ENCODE results near the gene SDCBP2. TPM values are rescaled to one million over a fixed set of nuclear protein-coding genes. Genes with fewer than 3 reads are reported as not detected.

SDCBP2 gene
- total and polyA plus RNA-seq, 2 of the 8 experiments (the other 6 are each of a cell fraction or from before 2014, with no cell fraction given), result 4.2 to 6.7 TPM

GRCh38 chr20:1278993-1279392 is 49.9 kb downstream of the SDCBP2 start:
- H3K27me3 ChIP-seq (replicated peaks in 1 of 4; ENCODE audit: control insufficient read depth in 3 of 4, extremely low read depth in 1 of 4, insufficient read depth in 3 of 4, low read length in 3 of 4), result no peaks in the 10 kb centered on the region
- H3K56ac ChIP-seq (replicated peaks; ENCODE audit: insufficient read length, low read depth, low read length), result no peak overlapping the region
- H3K14ac ChIP-seq (ENCODE audit: insufficient read length), result no peak overlapping the region
- H3K9ac ChIP-seq (replicated peaks in 1 of 4; ENCODE audit: extremely low read depth in 1 of 4, low read depth in 3 of 4, low read length in 3 of 4), result no peak overlapping the region
- H3K23me2 ChIP-seq (ENCODE audit: low read depth, low read length), result peaks cover 10% of the 10 kb centered on the region; the same call in 1 of the 2 replicates
- POLR2A ChIA-PET (ENCODE audit: partially characterized antibody), result no interaction called here
- H4K8ac ChIP-seq (ENCODE audit: extremely low read depth, insufficient read depth, low read length), result no peak overlapping the region
- no peak overlapping the region for H2BK120ac ChIP-seq (replicated peaks; ENCODE audit: low read depth, low read length)
- CTCF ChIA-PET (ENCODE audit: partially characterized antibody), result no interaction called here
- no peaks in the 10 kb centered on the region for H3K9me3 ChIP-seq (ENCODE audit: insufficient read depth in 2 of 2, low read depth in 1 of 2, low read length in 1 of 2)
- 0 out of 7 replicates have a peak, but pooled peaks cover 0 to 3% (median 0%) of the 10 kb centered on the region in 4 experiments for H3K4me1 ChIP-seq (replicated peaks in 1 of 4; ENCODE audit: control insufficient read depth in 3 of 4, insufficient read depth in 4 of 4, low read length in 3 of 4)
- H2AK5ac ChIP-seq (ENCODE audit: low read depth, low read length), result no peak overlapping the region
- no peak overlapping the region for H3K18ac ChIP-seq (ENCODE audit: extremely low read depth, low read length)
- no peak overlapping the region for H4K91ac ChIP-seq (replicated peaks; ENCODE audit: insufficient read length, low read length)
- FAIRE-seq (no peak), DNase-seq (ENCODE audit: low read depth in 1 of 2, low spot score in 2 of 2) (no peak)
- no peaks in the 10 kb centered on the region for H3K79me2 ChIP-seq (ENCODE audit: control insufficient read depth in 1 of 2, insufficient read depth in 2 of 2, low read length in 2 of 2)
- H3K4ac ChIP-seq (replicated peaks; ENCODE audit: insufficient read length, low read depth, low read length), result no peak overlapping the region
- no peak overlapping the region for H3K4me2 ChIP-seq (ENCODE audit: insufficient read depth in 1 of 2, low read depth in 2 of 2, low read length in 2 of 2)
- H4K5ac ChIP-seq (ENCODE audit: insufficient read length, low read depth, low read length), result no peak overlapping the region
- H4K20me1 ChIP-seq (replicated peaks in 1 of 2; ENCODE audit: control insufficient read depth in 1 of 2, insufficient read depth in 2 of 2, low read length in 2 of 2), result peaks cover 0 to 9% of the 10 kb centered on the region in 2 experiments
- no peak overlapping the region for H2AFZ ChIP-seq (ENCODE audit: low read length)
- 88% methylated on average over 4 of the region's 4 CpGs; no CpG with 5 or more reads in 1 of the 2 experiments for WGBS, 2 experiments (ENCODE audit: extremely low coverage in 1 of 2, insufficient coverage in 1 of 2, insufficient read length in 1 of 2, insufficient replicate concordance in 2 of 2, low coverage in 1 of 2, low lambda C conversion rate in 2 of 2, missing lambda C conversion rate in 1 of 2)
- H3K4me3 ChIP-seq (ENCODE audit: extremely low read depth in 1 of 4, insufficient read depth in 2 of 4, low read depth in 3 of 4, low read length in 4 of 4), result no peak overlapping the region
- H3K79me1 ChIP-seq (ENCODE audit: low read depth, low read length), result no peaks in the 10 kb centered on the region; the same call in 1 of the 2 replicates
- no peak overlapping the region for H2BK5ac ChIP-seq (ENCODE audit: low read depth, low read length)
- H3K27ac ChIP-seq (ENCODE audit: low read depth, low read length), result no peak overlapping the region
- no peak overlapping the region for H3K23ac ChIP-seq (ENCODE audit: insufficient read length)
- H2BK20ac ChIP-seq (ENCODE audit: low read length), result no peak overlapping the region
- H3K36me3 ChIP-seq (ENCODE audit: control insufficient read depth in 2 of 4, insufficient read depth in 4 of 4, low read length in 3 of 4), result no peaks in the 10 kb centered on the region; a peak in 1 of 8 replicates
- H2BK12ac ChIP-seq (ENCODE audit: low read depth, low read length), result no peak overlapping the region
- no peak overlapping the region for H2BK15ac ChIP-seq (ENCODE audit: low read length)
- no peak for TF ChIP-seq EZH2 (IDR thresholded peaks at IDR 0.05; ENCODE audit: low read depth, low read length, severe bottlenecking)
- no peak for TF ChIP-seq BACH1 (IDR thresholded peaks at IDR 0.05; ENCODE audit: low read length)
- no peak for TF ChIP-seq TAF7 (optimal IDR thresholded peaks at IDR 0.05; ENCODE audit: borderline replicate concordance, low read depth, low read length)
- TF ChIP-seq MAFK (IDR thresholded peaks at IDR 0.05; ENCODE audit: low read depth, low read length), result no peak
- TF ChIP-seq GTF2F1 (IDR thresholded peaks at IDR 0.05; ENCODE audit: borderline replicate concordance, low read depth, low read length), result no peak
- no peak for TF ChIP-seq CTCF (IDR thresholded peaks at IDR 0.05; ENCODE audit: control extremely low read depth in 1 of 3, insufficient read depth in 1 of 3, low read depth in 1 of 3, low read length in 3 of 3)
- no peak for TF ChIP-seq MAX (IDR thresholded peaks at IDR 0.05)
- TF ChIP-seq POU5F1 (IDR thresholded peaks at IDR 0.05; ENCODE audit: low read depth, low read length), result no peak
- TF ChIP-seq TEAD4 (IDR thresholded peaks at IDR 0.05; ENCODE audit: low read depth, low read length), result no peak
- TF ChIP-seq SUZ12 (IDR thresholded peaks at IDR 0.05; ENCODE audit: low read length), result no peak
- TF ChIP-seq RXRA (IDR thresholded peaks at IDR 0.05; ENCODE audit: insufficient read depth, low read depth, low read length), result no peak
- no peak for TF ChIP-seq EGR1 (IDR thresholded peaks at IDR 0.05; ENCODE audit: borderline replicate concordance, low read depth, low read length)

All from H1 (cell line).